Muscle of arm (tissue), 12 donors: ENCODE measurements around the gene PLS1. TPM values are rescaled to one million over a fixed set of nuclear protein-coding genes. Genes with fewer than 3 reads are reported as not detected.
"Not testable (repeated sequence)": the region's sequence is repeated elsewhere in the genome, so short reads cannot be mapped to it uniquely, and the experiment has no call there.

ENCODE experiments used
- DNase-seq: peaks from one replicate; pipeline ENCODE4 v3.0.0-alpha.2; 2013
- polyA plus RNA-seq, 12 donors: library from polyadenylated mRNA; unstranded; fragments of 120-200 nt; gene quantifications; one replicate each; pipeline ENCODE4 v1.2.1, GENCODE V29; 2013; ENCODE audit not compliant: insufficient read length in 12 of 12

The PLS1 gene
- polyA plus RNA-seq, 12 donors = 0.53 to 15.6 (median 0.75) TPM; not detected in 1

DNA sequence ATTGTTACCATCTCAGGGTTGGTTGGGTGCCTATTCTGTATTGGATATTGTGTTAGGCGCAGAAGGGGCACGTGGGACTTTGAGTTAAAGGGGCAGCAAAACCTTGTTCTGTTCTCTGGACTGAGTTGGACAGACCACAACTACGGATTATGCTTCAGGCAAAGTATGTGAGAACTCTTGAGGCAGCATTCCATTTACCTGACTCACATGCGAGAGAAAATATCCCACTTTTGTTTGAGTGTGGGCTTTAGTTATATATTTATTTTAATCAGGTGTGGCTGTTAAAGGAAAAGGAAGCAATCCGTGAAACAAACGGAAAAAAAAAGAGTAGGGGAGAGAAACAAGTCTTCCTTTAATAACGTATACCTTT lies 627 bp upstream of the PLS1 start:
- no peak for DNase-seq

DNA sequence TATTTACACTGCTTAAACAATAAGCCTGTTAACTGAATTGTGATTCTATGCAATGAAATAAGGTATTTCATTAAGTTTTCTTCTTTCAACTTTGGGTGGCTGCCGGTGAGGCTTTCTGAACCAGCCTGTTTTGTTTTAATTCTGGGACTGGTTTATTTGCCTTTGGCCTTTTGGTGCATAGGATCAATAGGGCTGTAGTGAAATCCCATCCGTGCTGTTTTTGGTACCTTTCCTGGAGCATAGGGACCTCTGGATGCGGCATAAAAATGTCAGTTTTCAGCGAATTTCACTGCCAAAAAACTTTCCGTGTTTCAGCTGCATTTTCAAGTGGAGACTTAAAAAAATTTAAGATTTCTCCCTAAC lies 514 bp downstream of the PLS1 start:
- DNase-seq = no peak

DNA sequence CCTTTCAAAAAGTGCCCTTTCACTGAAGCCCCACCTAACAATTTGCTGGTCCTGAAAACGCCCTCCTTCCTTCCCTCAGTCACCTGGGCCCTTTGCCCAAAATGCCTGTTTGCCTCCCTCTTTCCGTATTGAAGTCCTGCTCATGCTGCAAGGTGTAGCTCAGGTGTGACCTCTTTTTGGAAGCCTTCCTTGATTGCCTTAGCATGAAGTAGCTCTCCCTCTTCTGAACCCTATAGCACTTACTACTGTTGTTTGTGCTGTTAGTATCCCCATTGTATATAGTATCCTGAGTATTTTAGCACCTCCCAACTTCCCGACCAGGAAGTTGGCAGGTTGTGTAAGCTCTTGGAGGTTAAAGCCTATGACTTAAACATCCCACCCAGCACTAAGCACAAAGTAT lies 1.7 kb downstream of the PLS1 start:
- DNase-seq = no peak

DNA sequence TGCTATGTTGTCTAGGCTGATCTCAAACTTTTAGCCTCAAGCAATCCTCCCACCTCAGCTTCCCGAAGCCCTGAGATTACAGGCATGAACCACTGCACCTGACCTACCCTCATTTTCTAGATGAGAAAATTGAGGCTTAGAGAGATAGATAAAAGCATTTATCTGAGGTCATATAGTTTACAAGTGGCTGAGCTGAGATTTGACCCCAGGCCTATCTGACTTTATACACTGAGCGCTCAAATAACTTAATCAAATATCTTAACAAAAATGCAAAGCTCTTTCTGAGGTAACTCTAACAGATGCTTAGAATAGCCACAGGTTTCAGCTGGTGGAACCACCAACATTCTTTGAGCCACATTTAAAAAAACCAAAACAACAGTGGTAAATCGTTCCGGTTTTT lies 5.5 kb downstream of the PLS1 start:
- no peak for DNase-seq

DNA sequence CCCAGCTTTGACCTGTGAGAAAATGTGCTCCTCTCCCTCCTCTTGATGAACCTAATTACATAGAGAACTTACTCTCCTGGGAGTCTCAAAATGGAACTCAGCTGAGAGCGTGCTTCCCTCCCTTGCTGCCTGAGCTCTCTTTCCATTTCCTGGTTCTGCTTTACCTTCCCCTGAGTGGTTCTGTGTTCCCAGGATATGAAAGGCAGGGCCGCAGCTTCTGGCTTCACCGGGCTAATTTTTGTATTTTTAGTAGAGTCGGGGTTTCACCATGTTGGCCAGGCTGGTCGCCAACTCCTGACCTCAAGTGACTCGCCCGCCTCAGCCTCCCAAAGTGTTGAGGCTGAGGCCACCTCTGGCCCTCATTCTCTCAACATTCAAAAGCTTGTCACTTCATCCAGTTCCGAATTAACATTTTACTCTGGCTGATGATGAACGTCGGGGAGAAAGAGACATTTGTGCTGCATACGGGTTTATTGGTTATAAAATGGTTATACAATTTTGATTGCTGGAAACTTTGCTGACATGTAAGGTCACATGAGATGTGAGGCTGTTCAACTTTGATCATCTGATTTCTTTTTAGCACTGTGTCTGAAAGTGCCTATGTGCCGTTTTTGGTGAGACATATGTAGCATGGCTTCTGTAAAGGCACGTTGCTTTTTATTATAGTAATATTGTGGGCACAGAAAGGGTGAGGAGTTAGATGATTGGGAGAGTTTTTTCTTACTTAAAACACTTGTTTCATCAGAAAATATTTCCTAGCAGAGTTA lies 6.6 kb downstream of the PLS1 start:
- no peak for DNase-seq

DNA sequence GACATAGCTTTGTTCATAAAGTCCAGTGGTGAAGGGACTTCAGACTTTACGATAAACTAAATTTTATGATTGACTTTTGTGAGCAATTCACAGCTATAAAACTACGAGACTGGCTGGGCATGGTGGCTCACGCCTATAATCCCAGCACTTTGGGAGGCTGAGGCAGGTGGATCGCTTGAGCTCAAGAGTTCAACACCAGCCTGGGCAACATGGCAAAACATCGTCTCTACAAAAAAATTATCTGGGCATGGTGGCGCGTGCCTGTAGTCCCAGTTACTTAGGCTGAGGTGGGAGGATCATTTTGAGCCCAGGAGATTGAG lies 7.2 kb downstream of the PLS1 start:
- DNase-seq = not testable (repeated sequence)

DNA sequence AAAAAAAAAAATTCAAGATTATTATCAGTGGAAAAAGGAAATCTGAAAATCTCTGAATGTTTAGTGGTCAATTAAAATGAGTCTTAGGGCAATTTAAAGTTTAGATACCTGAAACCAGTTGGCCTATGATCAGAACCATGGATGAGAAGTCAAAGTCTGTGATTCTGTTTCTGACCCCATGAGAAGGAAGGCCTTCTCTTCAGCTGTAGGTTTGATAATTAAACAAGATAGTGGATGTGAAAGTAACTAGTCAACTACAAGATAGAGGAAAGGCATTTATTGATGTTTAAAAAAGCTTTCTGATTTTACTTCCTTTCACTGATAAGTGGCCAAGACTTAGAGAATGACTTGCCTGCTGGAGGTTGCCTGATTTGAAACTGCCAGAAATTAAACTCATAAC lies 8.7 kb downstream of the PLS1 start:
- DNase-seq = no peak

DNA sequence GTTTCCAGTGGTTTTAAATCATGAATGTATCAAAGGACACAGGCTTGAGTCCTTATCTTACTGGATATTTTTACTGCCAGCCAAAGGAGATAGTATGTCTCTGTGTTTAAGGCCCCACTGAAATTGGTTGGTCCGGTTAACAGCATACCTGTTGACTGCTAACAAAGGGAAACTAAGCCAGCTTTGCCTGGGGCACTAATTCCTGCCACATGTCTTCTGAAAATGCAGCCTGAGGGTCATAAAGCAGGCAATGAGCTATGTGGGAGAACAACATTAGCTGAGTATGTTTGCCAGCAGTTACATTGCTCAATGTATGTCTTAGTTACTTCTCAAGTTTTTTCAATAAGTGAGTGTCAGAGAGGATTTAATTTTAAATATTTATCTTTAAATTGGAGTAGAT lies 12.4 kb downstream of the PLS1 start:
- no peak for DNase-seq

DNA sequence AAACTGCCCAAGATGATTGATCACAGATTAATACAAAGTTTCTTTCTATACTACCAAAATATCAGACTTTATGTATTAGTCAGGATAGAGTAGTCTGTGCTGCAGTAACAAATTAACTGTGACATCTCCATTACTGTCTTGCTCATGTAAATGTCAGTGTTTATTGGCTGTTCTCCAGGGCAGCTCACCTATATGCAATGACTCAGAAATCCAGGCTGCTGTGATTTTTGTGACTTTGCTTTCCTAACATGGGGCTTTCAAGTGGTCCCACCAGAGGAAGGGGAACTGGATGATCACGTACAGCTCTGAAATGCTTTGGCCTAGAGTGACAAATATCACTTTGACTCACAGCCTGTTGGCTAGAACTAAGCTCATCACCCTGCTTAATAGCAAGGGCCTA lies 12.9 kb downstream of the PLS1 start:
- no peak for DNase-seq

DNA sequence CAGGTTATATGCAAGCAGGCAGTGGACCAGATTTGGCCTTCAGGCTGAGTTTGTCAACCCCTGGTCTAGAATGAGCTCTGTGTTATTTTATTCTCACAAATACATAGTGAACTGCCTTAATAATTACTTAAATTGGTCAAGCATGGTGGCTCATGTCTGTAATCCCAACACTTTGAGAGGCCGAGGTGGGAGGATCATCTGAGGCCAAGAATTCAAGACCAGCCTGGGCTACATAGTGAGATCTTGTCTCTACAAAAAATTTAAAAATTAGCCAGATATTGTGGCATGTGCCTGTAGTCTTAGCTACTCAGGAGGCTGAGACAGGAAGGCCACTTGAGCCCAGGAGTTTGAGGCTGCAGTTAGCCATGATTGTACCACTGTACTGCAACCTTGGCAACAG lies 15.0 kb downstream of the PLS1 start:
- no peak for DNase-seq

DNA sequence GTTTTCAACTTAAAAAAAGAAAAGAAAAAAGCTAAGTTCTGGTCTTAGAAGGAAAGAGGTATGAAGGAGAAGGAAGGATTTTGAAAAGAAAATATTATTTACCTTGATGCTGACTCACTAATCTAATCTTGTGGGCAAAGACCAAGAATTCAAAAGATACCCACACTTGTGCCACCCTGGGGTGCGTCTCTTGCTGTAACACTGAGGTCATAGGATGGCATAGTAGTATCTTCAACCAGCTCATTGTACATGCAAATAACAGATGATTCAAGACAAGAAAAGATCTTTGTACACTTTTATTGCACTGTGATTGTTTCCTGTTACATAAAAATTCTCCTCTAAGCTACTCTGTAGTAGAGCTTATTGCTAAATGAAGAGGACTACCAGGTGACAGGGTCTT lies 17.3 kb downstream of the PLS1 start:
- DNase-seq = no peak

DNA sequence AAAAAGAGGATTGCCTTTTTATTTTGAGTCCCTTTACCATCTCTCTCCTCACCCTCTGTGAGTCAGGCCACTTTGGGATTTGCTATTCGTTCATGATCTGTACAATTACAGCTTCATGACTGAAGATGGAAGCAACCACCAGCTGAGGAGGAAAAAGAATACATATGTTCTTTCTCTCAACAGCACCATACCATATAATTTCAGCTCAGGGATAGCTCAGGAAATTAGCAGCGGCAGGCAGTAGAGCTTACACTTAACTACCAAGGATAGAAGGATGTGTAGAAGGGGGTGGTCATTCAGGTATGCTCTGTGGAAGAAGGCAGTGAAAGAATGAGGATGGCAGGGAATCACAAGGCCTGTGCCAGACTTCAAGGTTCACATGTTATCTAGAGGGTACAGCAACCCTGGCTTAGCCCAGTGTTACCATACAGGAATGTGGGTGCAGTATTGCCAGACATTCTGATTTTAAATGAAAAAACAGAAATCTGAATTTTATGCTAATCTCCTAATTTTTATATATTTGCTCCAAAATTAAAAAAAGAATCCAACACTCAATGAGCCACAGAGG lies 17.9 kb downstream of the PLS1 start:
- no peak for DNase-seq

DNA sequence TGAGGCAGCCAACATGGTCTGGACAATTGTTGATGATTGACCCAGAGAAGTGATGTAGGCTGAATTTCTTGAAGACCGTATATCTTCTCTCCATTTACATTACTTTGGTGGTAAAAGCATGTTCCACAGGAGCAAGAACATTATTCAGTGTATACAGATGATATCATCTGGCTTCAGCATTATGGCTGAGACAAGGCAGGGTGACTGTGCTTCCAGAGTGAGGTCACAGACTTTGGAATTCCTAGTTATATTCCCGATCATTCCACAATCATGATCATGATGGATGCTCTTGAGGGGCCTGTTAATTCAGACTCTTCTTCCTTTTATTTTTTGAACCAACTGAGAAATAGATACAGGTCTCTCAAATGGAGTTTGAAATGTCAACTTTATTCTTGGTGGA lies 19.0 kb downstream of the PLS1 start:
- no peak for DNase-seq

DNA sequence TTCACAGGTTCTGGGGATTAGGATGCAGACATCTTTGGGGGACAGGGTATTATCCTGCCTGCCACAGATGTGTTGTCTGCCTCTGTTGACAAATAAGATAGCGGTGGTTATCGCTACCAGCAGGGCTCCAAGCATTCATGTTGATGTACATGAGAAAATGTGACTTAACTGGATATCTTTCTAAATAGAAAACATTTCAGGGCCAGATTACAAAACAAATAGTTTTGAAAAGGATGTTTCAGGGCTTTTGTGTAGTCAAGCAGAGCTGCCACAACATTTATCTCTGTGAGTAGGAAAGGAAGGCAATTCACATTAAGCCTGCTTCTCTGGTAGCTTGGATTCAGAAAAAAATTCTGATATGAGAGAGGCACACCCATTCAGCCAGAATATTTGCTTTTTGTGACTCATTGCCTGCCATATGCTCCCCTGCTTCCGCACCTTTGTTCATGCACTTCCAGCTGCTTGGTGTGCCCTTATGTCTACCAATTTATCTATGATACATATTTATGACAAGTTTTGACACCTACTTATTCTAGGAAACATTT lies 22.8 kb downstream of the PLS1 start:
- DNase-seq = no peak

DNA sequence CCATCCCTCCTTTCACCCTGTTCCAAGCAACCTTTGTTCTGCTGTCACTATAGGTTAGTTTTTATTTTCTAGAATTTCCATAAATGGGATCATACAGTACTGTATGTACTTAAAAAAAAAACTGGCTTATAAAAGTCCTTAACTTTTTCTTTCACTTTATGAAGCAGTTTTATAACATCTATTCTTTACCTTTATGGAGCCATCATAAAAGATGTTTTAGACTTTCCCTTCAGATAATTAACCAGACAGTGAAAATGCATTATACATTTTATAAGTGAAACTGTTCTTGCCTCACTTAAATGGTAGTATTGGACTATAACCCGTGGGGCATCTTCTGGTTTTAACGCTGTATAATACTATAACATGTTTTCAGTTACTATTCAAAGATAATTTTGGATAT lies 26.2 kb downstream of the PLS1 start:
- DNase-seq = no peak

DNA sequence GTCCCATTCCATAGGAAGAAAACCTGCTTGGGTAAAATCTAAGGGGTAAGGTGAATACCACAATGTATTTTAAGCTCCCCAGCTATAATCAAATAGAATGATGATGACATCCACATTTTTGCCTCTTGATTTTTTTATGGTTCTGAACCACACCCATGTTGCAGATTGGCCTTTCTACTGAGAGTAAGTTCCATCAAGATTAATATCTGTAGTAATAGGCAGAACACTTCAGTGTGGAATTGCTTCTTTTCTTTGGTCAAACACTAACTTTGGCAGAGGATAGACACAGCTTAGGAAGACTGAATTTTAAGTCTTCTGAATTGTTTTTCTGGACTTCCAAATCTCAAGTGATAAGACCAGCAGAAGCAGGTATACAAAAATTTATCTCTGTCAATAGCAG lies 27.0 kb downstream of the PLS1 start:
- DNase-seq = no peak

DNA sequence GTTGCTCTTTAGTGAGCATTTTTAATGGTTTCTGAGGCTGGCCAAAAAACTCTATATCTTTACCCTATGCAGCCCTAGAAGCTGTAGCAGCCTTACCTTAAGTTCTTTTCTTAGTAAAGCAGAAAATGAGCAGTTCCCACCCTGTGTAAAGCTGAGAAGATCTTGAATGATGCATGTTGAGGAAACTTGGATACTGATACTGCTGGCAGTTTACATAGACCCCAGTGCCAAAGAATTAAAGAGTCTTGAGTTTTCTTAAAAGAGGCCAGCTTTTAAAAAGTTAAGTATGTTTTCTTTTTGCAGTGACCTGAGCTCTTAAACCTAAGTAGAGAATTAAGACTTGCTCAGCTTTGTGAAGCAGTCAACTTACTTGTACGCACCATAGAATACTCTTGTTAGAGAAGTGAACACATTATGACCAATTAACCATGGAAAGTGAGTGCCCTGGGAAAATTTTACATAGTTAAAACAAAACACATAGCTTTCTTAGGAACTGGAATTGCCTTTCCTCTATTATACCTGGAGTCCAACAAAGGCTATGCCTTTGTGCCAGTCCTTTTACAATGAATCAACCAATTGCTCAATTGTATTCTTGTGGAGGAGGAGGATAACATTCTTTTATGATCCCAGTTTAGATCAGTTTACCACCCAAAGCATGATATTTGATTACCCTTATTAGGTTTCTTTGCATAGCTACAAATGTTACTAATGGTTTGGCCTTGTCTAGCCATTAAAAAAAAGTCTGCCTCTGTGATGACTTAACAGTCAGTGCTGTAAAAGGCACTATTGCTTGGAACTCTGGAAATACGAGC lies 28.4 kb downstream of the PLS1 start:
- no peak for DNase-seq

DNA sequence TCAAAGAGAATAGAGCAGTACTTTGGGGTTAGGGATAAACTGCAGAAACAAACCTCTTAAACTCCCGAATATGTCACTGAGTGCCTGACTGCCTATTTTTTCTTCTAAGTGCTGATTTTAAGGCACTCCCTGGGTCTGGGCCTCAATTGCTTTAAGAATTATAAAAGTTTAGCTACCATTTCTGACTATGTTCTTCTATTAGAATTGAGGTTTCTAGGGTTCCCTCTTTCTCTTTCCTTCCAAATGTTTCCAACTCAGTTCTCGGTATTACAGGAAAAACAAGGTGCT lies 28.9 kb downstream of the PLS1 start:
- no peak for DNase-seq

DNA sequence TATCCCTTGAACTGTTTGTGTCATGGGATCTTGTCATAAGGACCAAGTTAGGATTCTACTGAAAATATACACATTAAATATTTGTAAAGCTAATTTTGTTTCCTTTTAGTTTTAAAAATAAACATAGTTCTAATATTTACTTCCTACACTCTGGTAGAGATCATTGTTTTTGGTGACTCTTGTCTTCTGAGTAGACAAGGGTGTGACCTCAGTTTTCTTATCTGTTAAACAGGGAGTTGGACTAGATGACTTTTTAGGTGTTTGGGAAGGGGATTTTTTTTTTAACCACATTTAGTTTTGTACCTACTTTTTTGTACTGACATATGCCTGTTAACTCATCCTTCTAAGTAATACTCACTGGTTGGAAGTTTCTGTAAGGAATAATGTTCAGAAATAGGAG lies 30.8 kb downstream of the PLS1 start:
- no peak for DNase-seq

DNA sequence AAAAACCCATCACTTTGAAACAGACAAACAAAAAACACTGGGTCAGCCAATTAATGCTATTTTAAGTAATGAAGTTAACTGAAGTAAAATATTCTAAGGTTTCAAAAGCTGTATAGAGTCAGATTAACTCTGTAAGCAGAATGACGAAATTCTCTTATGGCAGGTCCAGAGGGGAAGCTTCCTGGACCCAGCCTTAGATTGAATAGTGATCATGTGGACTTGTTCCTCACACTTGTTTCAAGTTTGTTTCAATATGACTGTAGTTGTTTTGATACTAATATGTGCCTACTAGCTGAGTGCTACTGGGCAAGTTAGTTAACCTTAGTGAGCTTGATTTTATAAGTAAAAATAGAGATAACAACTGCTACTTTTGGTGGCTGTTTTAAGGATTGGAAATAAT lies 32.6 kb downstream of the PLS1 start:
- no peak for DNase-seq

DNA sequence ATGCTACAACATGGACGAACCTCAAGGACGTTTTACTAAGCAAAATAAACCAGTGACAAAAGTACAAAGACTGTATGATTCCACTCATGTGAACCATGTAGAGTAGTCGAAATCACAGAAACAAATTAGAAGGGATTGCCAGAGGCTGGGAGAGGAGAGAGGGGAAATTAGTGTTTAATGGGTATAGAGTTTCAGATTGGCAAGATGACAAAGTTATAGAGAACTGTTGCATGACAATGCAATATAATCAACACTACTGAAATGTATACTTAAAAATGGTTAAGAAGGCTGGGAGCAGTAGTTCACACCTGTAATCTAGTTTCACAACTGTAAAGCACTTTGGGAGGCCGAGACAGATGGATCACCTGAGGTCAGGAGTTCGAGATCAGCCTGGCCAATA lies 36.9 kb downstream of the PLS1 start:
- no peak for DNase-seq

DNA sequence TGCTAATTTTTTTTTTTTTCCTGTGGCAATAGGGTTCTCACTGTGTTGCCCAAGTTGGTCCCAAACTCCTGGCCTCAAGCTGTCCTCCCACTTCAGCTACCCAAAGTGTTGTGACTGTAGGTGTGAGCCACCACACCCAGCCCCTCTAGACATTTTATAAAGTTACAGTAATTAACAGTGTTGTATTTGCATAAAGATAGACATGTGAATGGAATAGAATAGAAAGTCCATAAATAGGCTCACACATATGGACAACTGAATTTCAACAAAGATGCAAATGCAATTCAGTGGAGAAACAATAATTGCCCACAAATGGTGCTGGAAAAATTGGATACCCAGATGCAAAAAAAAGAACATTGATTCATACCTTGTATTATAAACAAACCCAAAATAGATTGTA lies 39.9 kb downstream of the PLS1 start:
- no peak for DNase-seq

DNA sequence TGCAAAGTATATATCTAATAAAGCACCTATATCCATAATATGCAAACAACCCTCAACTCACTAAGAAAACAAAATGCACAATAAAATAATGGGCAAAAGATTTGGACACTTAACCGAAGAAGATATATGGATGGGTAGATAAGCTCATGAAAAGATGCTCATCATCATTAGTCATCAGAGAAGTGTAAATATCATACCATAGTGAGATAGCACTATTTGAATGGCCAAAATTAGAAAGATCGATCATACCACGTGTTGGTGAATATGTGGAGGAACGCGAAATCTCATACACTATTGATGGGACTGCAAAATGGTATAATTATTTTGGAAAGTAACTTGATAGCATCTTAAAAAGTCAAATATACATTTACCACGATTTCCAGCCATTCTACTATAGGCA lies 40.5 kb downstream of the PLS1 start:
- no peak for DNase-seq

DNA sequence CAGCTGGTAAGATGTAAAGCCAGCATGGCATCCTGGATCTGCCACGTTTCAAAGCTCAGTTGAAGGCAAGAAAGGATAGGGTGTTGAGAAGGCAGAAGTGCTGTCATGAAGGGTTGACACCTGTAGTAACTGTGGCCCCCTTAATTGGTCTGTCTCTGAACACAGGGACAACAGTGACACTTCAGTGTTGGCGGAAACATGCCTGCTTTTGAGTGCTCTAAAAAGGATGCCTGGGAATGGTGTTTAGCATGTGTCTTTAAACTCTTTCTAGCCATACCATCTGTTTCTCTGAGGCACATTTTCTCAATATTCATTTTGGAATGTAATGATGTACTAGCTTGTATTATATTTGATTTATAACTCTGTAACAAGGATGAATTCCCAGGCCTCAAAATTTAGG lies 42.1 kb downstream of the PLS1 start:
- DNase-seq = no peak
